Stimulated activated CD8-positive, alpha-beta memory T cell treated with anti-CD3 and anti-CD28 coated beads, Interleukin-15, amount 100 ng/mL, for 24 hours (primary cell): Measurements from ENCODE around the gene USP11.

Experiments used
- DNase-seq: peaks from one replicate; pipeline ENCODE4 v3.0.0-alpha.2; 2020; ENCODE audit warnings: low read depth

USP11 gene

GRCh38 chrX:47224896-47225290, 7.9 kb upstream of the USP11 start:
- no peak for DNase-seq

- DNase-seq = no peak
These were observed 6.7 kb upstream of the USP11 start for GRCh38 chrX:47226071-47226470.

- no peak for DNase-seq
These were observed 6.1 kb upstream of the USP11 start for GRCh38 chrX:47226531-47227333.

GRCh38 chrX:47227334-47227583, 5.5 kb upstream of the USP11 start:
- DNase-seq = no peak

- no peak for DNase-seq
These were observed 4.1 kb upstream of the USP11 start for GRCh38 chrX:47228550-47229270.

- DNase-seq = no peak
These were observed 3.4 kb upstream of the USP11 start for GRCh38 chrX:47229427-47229826.

GRCh38 chrX:47230136-47230868, 2.5 kb upstream of the USP11 start:
- DNase-seq = no peak

GRCh38 chrX:47231167-47231566, 1.6 kb upstream of the USP11 start:
- no peak for DNase-seq

GRCh38 chrX:47232197-47232802, 509 bp upstream of the USP11 start:
- no peak for DNase-seq

GRCh38 chrX:47233333-47234113, 714 bp downstream of the USP11 start:
- DNase-seq = peak; percentile 74

- DNase-seq = no peak
These were observed 1.8 kb downstream of the USP11 start for GRCh38 chrX:47234583-47234982.

GRCh38 chrX:47235691-47236103, 2.9 kb downstream of the USP11 start:
- no peak for DNase-seq

- no peak for DNase-seq
These were observed 6.4 kb downstream of the USP11 start for GRCh38 chrX:47239199-47239598.

- DNase-seq = no peak
These were observed 7.2 kb downstream of the USP11 start for GRCh38 chrX:47239898-47240545.

GRCh38 chrX:47240619-47241018, 7.8 kb downstream of the USP11 start:
- no peak for DNase-seq

- no peak for DNase-seq
These were observed 8.6 kb downstream of the USP11 start for GRCh38 chrX:47241201-47242011.

GRCh38 chrX:47242321-47242720, 9.5 kb downstream of the USP11 start:
- DNase-seq = no peak

- no peak for DNase-seq
These were observed 10.5 kb downstream of the USP11 start for GRCh38 chrX:47243351-47243750.

GRCh38 chrX:47244676-47245075, 11.9 kb downstream of the USP11 start:
- DNase-seq = no peak

GRCh38 chrX:47245156-47245555, 12.3 kb downstream of the USP11 start:
- DNase-seq = no peak
